Measurements from ENCODE around the gene PRR33. TPM values are rescaled to one million over a fixed set of nuclear protein-coding genes. Genes with fewer than 3 reads are reported as not detected.

PRR33 gene
- total and polyA plus RNA-seq, 10 of the 15 experiments (the other 5 are each of a cell fraction or from before 2014, with no cell fraction given), result 0.02 to 1.0 (median 0.38) TPM; not detected in 6

- DNase-seq (ENCODE audit: low read depth, low spot score), result no peak
- no peak overlapping the region for H3K27ac ChIP-seq (ENCODE audit: control insufficient read depth, insufficient read depth)
- in situ Hi-C loops (cut with MboI) (no loop called here), intact Hi-C loops (cut with micrococcal nuclease; ENCODE audit: unreplicated experiment) (no loop called here)
- no peaks in the 10 kb centered on the region for H3K79me2 ChIP-seq (ENCODE audit: control insufficient read depth, insufficient read depth, low read length)
- no peak for ATAC-seq
- no peaks in the 10 kb centered on the region for H3K4me1 ChIP-seq (ENCODE audit: control insufficient read depth, insufficient read depth, low read length)
- no peaks in the 10 kb centered on the region for H3K36me3 ChIP-seq (ENCODE audit: control insufficient read depth in 2 of 2, insufficient read depth in 2 of 2, low read length in 1 of 2)
- no peak overlapping the region for H3K4me3 ChIP-seq
- no peaks in the 10 kb centered on the region; a peak in 2 of 4 replicates for H3K27me3 ChIP-seq (replicated peaks in 1 of 2; ENCODE audit: control insufficient read depth in 2 of 2, insufficient read depth in 2 of 2, low read length in 1 of 2)
- ChIA-PET POLR2A (no interaction called here), RAD21 (ENCODE audit: unreplicated experiment) (no interaction called here), CTCF (no interaction called here), SMC1A (ENCODE audit: uncharacterized antibody, unreplicated experiment) (no interaction called here)
- H3K4me2 ChIP-seq (ENCODE audit: control insufficient read depth, insufficient read depth), result no peak overlapping the region
- no peak overlapping the region for H3K9ac ChIP-seq (ENCODE audit: control insufficient read depth, insufficient read depth, low read length)
- FAIRE-seq, result no peak
- no TSS peak for BruUV-seq (replicated peaks)
- no peaks in the 10 kb centered on the region for H3K9me3 ChIP-seq (replicated peaks; ENCODE audit: control insufficient read depth, insufficient read depth, low read length)
- no peak overlapping the region for H2AFZ ChIP-seq (ENCODE audit: control insufficient read depth, low read depth, low read length)
- WGBS (ENCODE audit: insufficient coverage, insufficient replicate concordance, low lambda C conversion rate, missing lambda C conversion rate), result 43% methylated on average over 9 of the region's 9 CpGs
- H4K20me1 ChIP-seq (ENCODE audit: control insufficient read depth, insufficient read depth), result no peaks in the 10 kb centered on the region
- TF ChIP-seq TCF3 (IDR thresholded peaks at IDR 0.05; ENCODE audit: borderline replicate concordance, insufficient read depth, low read depth, low read length) (no peak), CEBPZ (IDR thresholded peaks at IDR 0.05; ENCODE audit: low read depth, low read length) (no peak), RELB (IDR thresholded peaks at IDR 0.05; ENCODE audit: low read depth) (no peak), TCF12 (IDR thresholded peaks at IDR 0.05; ENCODE audit: low read depth, low read length) (no peak), HCFC1 (IDR thresholded peaks at IDR 0.05; ENCODE audit: low read length) (no peak), NBN (IDR thresholded peaks at IDR 0.05) (no peak), EZH2 (IDR thresholded peaks at IDR 0.05; ENCODE audit: borderline replicate concordance, control insufficient read depth, low read depth, low read length) (no peak), KLF5 (IDR thresholded peaks at IDR 0.05; ENCODE audit: partially characterized antibody) (no peak), SMAD5 (IDR thresholded peaks at IDR 0.05; ENCODE audit: low read depth) (no peak), CUX1 (IDR thresholded peaks at IDR 0.05; ENCODE audit: insufficient replicate concordance, low read depth, low read length) (no peak), RUNX3 (IDR thresholded peaks at IDR 0.05; ENCODE audit: low read length) (no peak)
Observed at GRCh38 chr11:1930462-1930830, 38.8 kb upstream of the PRR33 start.
